RPMI8226 (cell line): ENCODE data around the gene ADGRL3.
"Not testable (repeated sequence)": the region's sequence is repeated elsewhere in the genome, so short reads cannot be mapped to it uniquely, and the experiment has no call there.

Experiments
- DNase-seq: peaks from one replicate; pipeline ENCODE4 v3.0.0-alpha.2; 2015

Gene ADGRL3

DNA sequence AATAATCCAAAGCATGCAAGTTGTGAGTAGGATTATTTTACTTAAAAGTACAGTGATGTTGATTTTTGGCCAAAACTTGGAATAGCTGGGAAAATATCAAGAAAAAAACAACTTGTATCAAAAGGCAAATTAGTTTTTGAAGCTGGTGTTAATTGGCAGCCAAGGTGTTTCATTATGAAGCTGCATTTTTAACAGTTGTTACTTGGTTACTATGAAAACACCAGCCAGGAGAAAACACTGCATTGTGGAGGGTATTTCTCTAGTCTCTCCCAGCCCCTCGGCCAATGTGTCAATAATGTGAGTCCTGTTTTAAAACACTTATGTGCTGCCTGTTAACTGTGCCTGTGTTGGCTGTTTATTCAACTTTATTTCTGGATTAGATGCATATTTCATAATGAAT, 733.4 kb downstream of the ADGRL3 start:
- no peak for DNase-seq

DNA sequence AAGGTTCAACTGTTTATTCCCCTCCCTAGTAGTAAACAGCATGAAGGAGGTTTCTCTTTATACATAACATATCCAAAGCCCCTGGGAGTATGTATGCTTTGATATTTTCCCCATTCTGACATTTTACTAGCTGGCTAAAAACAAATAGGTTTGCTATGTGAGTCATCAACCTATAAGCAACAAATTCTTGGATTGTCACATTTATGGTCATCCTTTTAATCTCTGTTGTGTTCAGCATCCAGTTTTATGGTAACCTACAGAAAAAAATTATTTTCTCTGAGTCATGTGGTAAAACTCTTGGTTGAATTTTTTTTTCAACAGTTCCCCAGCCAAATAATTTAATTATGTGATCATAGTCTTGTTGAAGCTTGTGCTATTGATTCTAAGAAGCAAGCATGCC, 734.1 kb downstream of the ADGRL3 start:
- no peak for DNase-seq

DNA sequence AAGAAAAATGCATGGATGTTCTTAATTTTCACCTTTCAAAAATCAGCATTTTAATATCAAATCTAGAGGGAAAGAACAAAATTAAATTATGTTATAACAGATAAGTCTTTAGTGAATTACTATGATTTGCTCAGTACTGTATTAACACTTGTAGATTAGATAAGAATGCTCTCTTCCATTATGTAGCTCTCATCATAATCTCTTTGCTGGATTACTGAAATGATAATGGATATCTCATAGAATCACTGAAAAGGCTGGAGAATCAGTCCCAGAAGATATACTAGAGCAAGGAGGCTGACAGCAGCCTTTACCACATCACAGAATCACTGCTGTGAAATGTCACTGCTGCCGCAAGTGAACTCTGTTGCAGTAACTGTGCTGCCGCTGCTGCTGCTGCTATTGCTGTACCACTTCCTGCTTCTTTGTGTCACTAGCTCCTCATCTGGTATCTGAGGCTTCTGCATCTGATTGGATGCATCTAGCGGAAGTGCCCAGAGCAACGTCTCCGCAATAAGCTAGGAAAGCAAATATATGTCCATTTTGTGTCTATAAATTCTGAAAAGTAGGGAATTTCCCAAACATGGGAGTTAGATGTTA, 738.2 kb downstream of the ADGRL3 start:
- DNase-seq: no peak

DNA sequence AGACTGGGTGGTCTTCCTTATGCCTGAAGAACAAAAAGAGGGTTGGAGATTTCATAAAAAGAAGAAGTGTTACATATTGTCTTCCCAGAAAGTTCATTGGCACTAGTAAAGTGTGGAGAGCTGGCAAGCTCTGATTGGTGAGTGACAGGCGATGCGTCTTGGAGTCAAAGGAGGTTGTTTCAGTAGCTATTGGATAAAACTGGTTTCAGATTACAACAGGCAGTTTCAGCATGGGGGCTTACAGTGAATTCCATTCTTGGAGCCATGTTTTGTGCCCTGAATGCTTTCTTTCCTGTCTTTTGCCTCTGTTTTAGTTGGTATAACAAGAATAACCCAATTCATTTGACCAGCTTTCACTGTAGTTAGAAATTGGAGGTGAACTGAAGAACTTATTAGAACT, 750.5 kb downstream of the ADGRL3 start:
- no peak for DNase-seq

DNA sequence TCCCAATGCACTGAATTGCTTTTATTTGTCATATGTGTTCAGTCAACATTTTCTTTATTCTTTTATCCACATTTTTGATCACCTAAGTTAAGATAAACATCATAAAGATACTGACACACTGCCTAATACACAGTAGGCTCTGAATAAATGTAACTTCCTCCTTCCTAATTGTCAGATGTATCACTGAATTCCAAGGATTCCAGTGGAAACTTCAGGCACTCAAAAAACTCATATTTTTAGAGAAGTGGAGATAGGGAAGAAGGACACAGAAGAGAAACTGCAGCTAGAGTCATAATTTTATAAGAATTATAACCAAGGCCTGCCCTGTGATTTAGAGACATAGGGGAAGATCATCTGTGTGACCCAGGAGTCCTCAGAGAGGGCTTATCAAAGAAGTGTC, 753.3 kb downstream of the ADGRL3 start:
- DNase-seq: no peak

DNA sequence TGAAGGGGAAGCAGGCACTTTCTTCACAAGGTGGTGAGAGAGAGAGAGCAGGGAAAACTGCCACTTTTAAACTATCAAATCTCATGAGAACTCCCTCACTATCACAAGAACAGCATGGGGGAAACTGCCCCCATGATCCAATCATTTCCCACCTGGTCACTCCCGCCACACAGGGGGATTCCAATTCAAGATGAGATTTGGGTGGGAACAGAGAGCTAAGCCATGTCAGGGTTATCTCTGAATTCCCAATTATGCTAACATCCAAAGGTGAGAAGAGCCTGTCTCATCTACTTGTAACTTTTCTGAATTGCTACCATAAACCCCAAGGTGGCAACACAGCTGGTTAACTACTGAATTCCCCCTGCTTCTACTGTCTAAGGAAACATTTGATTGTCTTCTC, 758.5 kb downstream of the ADGRL3 start:
- DNase-seq: no peak

DNA sequence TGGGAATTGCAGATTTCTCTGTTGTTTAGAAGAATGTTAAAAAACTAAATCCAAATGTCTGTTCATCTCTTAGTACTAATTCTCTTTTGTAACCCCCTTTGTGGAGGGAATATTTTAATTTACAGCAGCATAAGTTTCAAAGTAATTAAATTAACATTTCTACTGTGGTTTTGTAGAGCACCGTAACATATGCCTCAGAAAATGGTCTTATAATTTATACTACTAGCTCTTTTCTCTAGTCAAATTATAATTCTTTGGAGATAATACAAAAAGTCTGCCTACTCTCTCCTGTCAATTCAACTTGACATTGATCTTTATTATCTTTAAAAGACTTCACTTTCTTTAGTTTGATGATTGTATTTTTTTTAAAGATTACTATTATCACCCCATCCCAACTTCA, 759.0 kb downstream of the ADGRL3 start:
- no peak for DNase-seq

DNA sequence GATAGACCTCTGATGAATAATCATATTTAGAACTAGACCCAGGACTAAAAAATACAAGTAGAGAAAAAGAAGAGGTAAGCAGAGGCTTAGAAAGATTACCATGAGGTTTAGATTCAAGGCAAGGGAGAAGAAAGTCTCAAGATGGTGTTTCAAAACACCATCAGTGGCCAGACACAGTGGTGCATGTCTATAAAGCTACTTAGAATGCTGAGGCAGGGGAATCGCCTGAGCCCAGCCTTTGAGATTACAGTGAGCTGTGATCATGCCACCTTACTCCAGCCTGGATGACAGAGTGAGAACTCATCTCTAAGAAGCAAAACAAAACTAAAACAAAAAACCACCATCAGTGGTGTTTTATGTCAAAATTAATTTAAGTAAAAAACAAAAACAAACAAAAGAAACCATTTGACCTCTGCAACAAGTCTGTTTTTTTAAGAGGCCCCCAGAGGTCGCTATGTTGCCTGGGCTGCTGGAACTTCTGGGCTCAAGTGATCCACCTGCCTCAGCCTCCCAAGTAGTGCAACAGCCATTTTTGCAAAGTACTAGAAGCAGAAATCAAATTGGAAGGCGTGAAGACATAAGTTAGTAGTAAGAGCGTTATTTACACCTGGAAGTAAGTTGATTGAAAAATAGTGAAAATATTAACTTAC, 784.3 kb downstream of the ADGRL3 start:
- no peak for DNase-seq

DNA sequence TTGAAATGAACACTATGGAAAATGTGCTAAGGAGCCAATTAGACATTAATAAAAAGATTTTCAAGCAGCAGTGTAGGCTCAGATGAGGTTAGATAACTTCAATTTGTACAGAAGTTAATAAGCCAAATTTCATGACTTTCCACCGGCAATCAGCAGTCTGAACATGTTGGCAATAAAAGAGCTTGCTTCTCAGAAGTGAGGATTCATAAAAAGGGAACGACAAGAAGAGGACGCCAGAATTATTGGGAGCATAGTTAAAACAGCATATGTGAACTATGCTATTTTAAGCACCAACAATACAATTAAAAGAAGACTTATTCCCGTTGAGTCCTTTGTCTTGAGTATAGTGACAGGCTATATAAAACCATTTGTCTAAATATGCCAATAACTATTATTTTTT, 785.3 kb downstream of the ADGRL3 start:
- no peak for DNase-seq

DNA sequence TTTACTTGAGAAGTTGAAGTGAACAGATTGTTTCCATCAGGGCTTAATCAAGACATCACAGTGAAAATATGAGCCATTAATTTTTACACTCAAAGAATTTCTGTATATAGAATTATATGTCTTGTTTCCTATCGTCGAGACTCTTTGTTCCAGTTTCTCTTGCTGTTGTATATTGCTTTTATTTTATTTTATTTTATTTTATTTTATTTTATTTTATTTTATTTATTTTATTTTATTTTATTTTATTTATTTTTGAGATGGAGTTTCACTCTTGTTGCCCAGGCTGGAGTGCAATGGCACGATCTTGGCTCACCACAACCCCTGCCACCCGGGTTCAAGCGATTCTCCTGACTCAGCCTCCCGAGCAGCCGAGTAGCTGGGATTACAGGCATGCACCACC, 786.8 kb downstream of the ADGRL3 start:
- DNase-seq: not testable (repeated sequence)

DNA sequence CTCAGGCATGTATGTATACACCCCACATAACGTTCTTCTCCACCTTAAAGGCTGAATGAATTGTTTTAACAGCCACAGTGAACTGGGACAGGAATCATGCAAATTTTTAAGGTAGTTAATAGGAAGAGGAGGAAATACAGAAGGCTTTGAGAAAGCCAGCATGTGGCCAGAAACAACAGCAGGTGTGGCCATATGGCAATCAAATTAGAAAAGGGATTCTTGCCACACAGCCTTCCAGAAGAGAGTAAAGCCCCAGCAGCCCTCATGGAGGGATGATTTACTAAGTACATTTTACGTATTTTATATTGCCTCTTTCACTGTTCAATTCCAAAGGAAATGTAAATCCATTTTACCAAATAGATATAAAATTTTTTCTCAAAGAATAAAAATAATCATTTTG, 792.2 kb downstream of the ADGRL3 start:
- DNase-seq: no peak

DNA sequence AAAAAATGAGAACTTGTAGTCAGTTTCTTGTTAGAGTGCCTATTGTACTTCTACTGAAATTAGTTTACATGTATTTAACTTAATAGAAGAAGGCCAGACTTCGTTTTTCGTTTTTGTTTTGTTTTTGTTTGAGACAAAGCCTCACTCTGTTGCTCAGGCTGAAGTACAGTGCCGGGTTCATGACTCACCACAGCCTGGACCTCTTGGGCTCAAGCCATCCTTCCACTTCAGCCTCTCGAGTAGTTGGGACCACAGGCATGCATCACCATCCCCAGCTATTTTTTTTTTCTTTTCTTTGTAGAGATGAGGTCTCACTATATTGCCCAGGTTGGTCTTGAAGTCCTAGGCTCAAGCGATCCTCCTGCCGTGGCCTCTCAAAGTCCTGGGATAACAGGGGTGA, 793.9 kb downstream of the ADGRL3 start:
- no peak for DNase-seq

DNA sequence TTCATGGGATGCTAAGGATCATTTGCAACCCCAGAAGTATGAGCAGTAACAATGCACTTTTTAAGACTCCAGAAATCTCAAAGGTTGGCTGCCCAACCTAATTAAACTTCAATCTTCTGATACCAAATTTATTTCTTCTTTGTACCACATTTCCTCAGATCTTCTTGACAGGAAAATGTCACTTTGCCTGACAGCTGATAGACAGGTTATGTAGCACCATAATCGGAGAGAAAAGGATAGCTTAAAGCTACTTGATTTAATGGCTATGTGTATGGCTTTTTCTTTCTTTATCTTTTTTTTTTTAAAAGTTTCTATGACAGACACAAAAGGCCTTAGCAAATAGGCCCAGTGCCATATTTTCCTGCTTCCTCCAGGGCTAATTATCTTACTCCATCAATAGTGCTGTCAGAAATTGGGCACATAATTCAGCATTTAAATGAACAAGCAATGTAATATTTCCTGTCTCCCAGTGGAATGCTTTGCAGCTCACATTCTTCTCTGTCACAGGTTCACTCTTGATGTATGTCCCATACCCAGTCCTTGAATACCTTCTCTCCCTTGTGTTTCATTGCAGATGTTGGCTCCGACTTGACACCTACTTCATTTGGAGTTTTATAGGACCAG, 795.7 kb downstream of the ADGRL3 start:
- no peak for DNase-seq

DNA sequence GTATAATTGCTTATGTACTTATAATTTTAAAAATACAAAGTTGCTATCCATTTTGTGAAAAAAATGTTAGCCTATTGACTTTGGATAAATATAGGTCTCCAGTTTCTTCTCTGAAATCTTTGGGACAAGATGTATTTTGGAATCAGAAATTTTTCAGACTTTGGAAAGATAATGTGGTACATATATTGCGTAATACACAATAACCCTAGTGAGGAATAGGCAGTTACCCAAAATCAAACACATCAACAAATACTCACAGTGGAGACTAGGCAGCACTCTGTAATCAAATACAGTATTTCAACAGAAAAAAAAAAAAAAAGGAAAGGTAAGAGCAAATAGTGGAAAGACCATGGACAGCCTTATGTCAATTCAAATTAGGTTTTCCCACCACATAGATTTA, 796.8 kb downstream of the ADGRL3 start:
- no peak for DNase-seq

DNA sequence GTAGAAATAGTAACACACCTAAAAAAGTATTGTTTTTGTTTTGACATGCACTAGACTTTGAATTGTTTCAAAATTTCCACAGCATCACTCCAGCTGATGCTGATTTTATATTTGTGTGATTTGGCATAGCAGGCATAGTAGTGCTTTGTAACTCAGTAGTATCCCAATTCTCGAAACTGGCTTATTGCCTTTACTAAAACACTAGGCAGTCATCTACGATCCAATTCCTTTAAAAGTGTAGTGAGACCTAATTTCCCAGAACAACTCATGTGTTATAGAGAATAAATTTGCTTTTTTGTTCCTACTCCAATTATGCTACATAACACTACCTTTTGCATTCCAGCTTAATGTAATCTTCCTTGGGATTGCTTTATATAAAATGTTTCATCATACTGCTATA, 797.7 kb downstream of the ADGRL3 start:
- DNase-seq: no peak

DNA sequence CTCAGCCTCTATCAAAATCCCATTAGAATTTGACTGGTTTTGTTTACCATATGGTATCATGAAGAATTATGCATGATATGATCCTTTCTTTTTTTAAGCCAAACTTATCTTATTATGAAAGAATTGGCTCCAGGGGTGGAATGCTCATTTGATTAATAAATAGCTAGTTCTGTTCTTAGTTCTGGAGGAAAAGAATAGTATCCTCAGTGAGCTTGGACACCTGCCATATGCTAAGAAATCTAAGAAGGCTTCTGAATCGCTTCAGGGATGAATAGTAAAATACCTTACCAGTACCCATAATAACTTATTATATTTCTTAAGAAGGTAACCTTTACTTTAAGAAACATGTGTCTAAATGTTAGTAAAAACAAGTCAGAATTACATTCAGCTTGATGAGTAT, 803.6 kb downstream of the ADGRL3 start:
- no peak for DNase-seq

DNA sequence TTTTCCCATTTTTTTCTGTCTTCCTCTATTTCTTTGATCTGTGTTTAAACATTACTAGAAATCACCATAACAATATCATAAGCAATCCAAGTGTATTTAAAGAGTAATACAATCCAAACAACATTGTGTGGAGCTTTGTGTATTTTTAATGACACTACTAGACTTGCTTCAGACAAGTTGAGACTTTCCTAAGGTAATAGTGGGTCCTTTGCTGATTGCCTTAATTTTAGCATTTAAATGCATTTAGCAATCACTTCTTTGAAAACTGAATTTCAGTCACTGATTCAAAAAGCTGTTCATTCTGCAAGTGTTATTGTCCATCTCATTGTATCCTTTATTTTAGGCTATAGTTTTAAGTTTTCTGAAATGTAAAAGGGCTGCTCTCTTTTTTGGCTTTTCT, 804.8 kb downstream of the ADGRL3 start:
- no peak for DNase-seq

DNA sequence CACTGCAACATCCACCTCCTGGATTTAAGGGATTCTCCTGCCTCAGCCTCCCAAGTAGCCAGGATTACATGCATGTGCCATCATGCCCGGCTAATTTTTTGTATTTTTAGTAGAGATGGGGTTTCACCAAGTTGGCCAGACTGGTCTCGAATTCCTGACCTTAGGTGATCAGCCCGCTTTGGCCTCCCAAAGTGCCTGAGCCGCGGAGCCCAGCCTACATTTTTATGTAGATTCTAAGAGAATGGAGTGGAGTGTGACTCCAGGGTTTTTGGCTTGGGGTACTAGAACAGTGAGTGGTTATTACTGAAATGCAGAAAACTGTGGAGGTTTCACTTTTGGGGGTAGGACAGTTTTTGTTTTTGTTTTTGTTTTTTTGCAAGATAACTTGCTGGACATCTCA, 806.0 kb downstream of the ADGRL3 start:
- DNase-seq: no peak

DNA sequence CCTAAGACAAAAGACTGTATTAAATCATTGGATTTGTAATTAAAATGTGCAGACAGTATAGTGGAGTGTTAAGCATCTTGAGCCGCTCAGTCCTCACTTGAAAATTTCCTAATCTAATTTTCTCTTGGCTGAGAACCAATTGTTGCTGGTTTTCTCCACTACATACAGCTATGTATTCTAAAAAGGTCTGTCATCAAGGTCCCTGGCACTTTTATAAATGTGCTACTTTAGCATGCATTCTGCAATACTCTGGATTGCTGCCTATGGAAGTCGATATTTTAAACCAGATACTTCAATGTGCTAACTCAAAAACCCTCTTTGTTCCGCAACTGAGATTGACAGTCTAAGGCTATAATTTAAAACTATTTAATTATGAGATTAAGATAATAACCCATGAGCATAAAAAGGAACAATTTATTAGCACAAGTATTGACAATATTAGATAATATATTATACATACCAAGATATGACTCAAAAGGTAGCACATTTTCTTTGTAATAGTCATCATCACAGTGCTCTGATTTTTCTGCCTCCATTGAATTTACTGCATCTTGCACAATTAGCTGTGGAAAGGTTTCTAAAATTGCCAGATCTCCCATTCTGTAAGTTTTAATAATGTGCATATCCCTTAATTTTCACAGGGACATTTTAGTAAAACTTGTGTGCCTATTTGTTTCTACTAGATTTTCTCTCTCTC, 815.1 kb downstream of the ADGRL3 start:
- no peak for DNase-seq

DNA sequence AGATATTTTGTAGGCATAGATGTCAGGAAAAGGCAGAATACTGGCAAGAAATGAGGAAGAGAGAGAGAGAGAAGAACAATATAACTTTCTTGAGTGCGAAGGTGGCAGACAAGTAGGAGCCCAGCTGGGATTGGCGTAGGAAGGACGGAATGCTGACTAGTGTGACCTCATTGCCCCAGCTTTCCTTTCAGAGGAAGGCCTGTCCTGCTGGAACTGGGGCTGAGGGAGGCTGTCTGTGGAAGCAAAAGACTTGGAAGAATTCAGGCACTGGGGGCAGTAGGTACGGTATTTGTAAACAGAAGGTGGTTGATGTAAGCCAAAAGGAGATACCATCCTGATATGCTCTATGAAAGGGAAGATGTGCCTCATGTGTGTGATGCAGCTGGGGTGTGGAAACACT, 818.4 kb downstream of the ADGRL3 start:
- DNase-seq: no peak

DNA sequence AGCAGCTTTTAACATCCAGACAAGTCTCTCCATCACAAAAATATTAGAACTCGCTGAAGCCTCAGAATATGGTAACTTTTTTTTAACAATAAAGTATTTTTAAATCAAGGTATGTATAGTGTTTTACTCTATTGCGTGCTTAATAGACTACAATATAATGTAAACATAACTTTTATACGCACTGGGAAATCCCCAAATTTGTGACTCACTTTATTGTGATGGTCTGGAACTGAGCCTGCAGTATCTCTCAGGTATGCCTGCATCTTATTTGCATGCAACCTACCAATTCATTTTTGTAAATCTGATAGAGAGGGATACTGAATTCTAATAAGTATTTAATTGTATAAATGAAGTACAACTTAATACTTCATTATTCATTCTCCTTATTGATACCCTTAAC, 823.5 kb downstream of the ADGRL3 start:
- no peak for DNase-seq

DNA sequence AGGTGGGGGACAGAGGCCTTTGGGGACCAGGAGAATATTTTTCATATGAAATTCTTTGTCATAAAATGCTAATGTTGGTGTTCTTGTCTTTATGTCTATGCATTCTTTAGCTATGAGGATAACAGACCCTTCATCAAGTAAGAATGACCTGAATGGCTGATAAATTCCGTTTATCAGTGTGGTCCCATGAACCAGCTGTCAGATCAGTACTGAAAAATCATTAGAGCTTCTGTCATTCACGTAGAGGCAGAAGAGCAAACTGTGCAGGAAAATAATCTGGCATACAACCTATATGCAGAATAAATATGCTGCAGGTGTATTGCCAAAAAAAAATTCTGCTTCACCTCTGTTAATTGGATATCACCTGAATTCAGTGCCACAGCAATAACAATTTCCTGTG, 828.6 kb downstream of the ADGRL3 start:
- no peak for DNase-seq

DNA sequence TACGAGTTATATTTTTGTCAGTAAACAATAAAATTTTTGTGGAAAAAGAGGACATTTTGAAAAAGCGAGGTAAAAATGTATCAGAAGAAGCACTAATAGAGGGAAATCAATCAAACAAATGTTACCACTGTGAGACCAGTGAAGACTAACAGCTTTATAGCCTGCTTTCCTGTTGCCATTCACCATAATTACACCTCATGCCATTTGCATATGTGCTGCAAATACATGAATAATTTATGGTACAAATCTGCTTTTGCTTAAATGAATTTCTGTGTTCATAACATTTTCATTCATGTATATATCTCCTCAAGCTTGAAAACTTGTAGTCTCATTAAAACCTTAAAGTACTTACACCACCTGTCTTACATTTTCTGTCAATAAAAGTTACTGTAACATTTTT, 830.8 kb downstream of the ADGRL3 start:
- no peak for DNase-seq

DNA sequence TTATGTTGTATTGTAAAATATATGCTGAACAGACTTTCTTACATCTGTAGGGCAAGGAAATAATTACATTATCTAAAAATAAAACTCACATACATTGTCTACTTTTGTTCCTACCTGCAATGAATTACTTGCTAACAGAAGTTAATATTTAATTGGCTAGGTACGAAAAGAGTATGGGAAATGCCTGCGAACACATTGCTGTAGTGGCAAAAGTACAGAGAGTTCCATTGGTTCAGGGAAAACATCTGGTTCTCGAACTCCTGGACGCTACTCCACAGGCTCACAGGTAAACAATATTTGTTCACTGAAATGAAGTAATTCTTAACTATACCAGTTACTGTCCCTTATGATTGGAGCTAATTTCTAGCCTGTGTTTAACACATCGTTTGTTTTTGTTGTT, 837.4 kb downstream of the ADGRL3 start:
- no peak for DNase-seq
